Measurements from ENCODE around the gene LYPD5.
"Not testable (repeated sequence)": the region's sequence is repeated elsewhere in the genome, so short reads cannot be mapped to it uniquely, and the experiment has no call there.

LYPD5 gene

GRCh38 chr19:43806401-43806800 lies 4.2 kb upstream of the LYPD5 start:
- not testable (repeated sequence) for DNase-seq (ENCODE audit: low read depth in 2 of 2, low spot score in 1 of 2)

GRCh38 chr19:43804432-43804831 lies 2.2 kb upstream of the LYPD5 start:
- DNase-seq (ENCODE audit: low read depth in 2 of 2, low spot score in 1 of 2): no peak

GRCh38 chr19:43799502-43800142 lies 2.6 kb downstream of the LYPD5 start:
- no peak for DNase-seq (ENCODE audit: low read depth in 2 of 2, low spot score in 1 of 2)

GRCh38 chr19:43798546-43799409 lies 3.5 kb downstream of the LYPD5 start:
- peak; percentile 49 to 73 for DNase-seq (ENCODE audit: low read depth in 2 of 2, low spot score in 1 of 2)

- no peak for DNase-seq (ENCODE audit: low read depth in 2 of 2, low spot score in 1 of 2)
These were observed 4.2 kb downstream of the LYPD5 start for GRCh38 chr19:43798026-43798545.

- DNase-seq (ENCODE audit: low read depth in 2 of 2, low spot score in 1 of 2): no peak
These were observed 4.7 kb downstream of the LYPD5 start for GRCh38 chr19:43797556-43797955.

GRCh38 chr19:43797118-43797517 lies 5.1 kb downstream of the LYPD5 start:
- no peak for DNase-seq (ENCODE audit: low read depth in 2 of 2, low spot score in 1 of 2)

- DNase-seq (ENCODE audit: low read depth in 2 of 2, low spot score in 1 of 2): no peak
These were observed 11.7 kb downstream of the LYPD5 start for GRCh38 chr19:43790587-43790986.

GRCh38 chr19:43789029-43789428 lies 13.2 kb downstream of the LYPD5 start:
- no peak for DNase-seq (ENCODE audit: low read depth in 2 of 2, low spot score in 1 of 2)

GRCh38 chr19:43786665-43787064 lies 15.6 kb downstream of the LYPD5 start:
- DNase-seq (ENCODE audit: low read depth in 2 of 2, low spot score in 1 of 2): no peak

GRCh38 chr19:43784981-43785808 lies 17.1 kb downstream of the LYPD5 start:
- peak in 1 of 2 donors; percentile 7 for DNase-seq (ENCODE audit: low read depth in 2 of 2, low spot score in 1 of 2)

GRCh38 chr19:43784241-43784980 lies 17.8 kb downstream of the LYPD5 start:
- peak in 1 of 2 donors; percentile 27 for DNase-seq (ENCODE audit: low read depth in 2 of 2, low spot score in 1 of 2)

- no peak for DNase-seq (ENCODE audit: low read depth in 2 of 2, low spot score in 1 of 2)
These were observed 18.6 kb downstream of the LYPD5 start for GRCh38 chr19:43783636-43784035.

GRCh38 chr19:43782689-43783231 lies 19.5 kb downstream of the LYPD5 start:
- DNase-seq (ENCODE audit: low read depth in 2 of 2, low spot score in 1 of 2): no peak

- DNase-seq (ENCODE audit: low read depth in 2 of 2, low spot score in 1 of 2): no peak
These were observed 20.0 kb downstream of the LYPD5 start for GRCh38 chr19:43782311-43782660.

- DNase-seq (ENCODE audit: low read depth in 2 of 2, low spot score in 1 of 2): no peak
These were observed 20.5 kb downstream of the LYPD5 start for GRCh38 chr19:43781630-43782310.

- peak; percentile 35 to 37 for DNase-seq (ENCODE audit: low read depth in 2 of 2, low spot score in 1 of 2)
These were observed 21.3 kb downstream of the LYPD5 start, which contains the start of gene KCNN4 for GRCh38 chr19:43780706-43781525. Gene KCNN4 (minus strand): TSS chr19:43780973. CDS start chr19:43780861, 112 bp downstream.

GRCh38 chr19:43779820-43780219 lies 22.4 kb downstream of the LYPD5 start:
- DNase-seq (ENCODE audit: low read depth in 2 of 2, low spot score in 1 of 2): no peak
